Heart right ventricle (tissue), 16 donors: Measurements from ENCODE around the gene CAMK2N2. TPM values are rescaled to one million over a fixed set of nuclear protein-coding genes. Genes with fewer than 3 reads are reported as not detected.

Source experiments
- ATAC-seq, 8 donors: fragments of 200-7000 bp; cut with Tn5 transposase; one replicate each; pipeline ENCODE4 v1.9.1; 2020; ENCODE audit warnings: mild to moderate bottlenecking in 8 of 8, moderate library complexity in 8 of 8, moderate number of reproducible peaks in 1 of 8
- DNase-seq, 2 donors: peaks; one replicate each; pipeline ENCODE4 v3.0.0-alpha.2; 2020
- H3K27ac ChIP-seq, 10 donors: fragments of 200-600 bp; sonication (generic) in 2 of 10; one replicate each; pipeline versions ENCODE4 v1.5.0 to v1.8.0; 2020 to 2022; ENCODE audit warnings: mild to moderate bottlenecking in 3 of 10
- H3K27me3 ChIP-seq, 7 donors: fragments of 200-600 bp; one replicate each; pipeline ENCODE4 v1.8.0; 2021 to 2022; ENCODE audit warnings: mild to moderate bottlenecking in 2 of 7
- H3K36me3 ChIP-seq, 9 donors: fragments of 200-600 bp; sonication (generic) in 1 of 9; one replicate each; pipeline versions ENCODE4 v1.5.0 to v1.8.0; 2020 to 2022; ENCODE audit warnings: mild to moderate bottlenecking in 2 of 9
- H3K4me1 ChIP-seq, 9 donors: fragments of 200-600 bp; sonication (generic) in 1 of 9; one replicate each; pipeline versions ENCODE4 v1.5.0 to v1.8.0; 2020 to 2022; ENCODE audit warnings: mild to moderate bottlenecking in 4 of 9
- H3K4me3 ChIP-seq, 10 donors: fragments of 200-600 bp; sonication (generic) in 2 of 10; one replicate each; pipeline versions ENCODE4 v1.5.0 to v1.8.0; 2020 to 2022; ENCODE audit warnings: mild to moderate bottlenecking in 7 of 10, moderate library complexity in 2 of 10
- H3K9me3 ChIP-seq, 11 donors: fragments of 200-600 bp in 10 of 11; sonication (generic) in 2 of 11; one replicate each; pipeline versions ENCODE4 v1.5.0 to v1.8.0; 2013 to 2022; ENCODE audit warnings: mild to moderate bottlenecking in 2 of 11, control low read depth in 1 of 11, moderate library complexity in 1 of 11
- WGBS, 2 donors: extraction: QIAGEN DNeasy Blood & Tissue Kit; methylation state at CpG; one replicate each; pipeline ENCODE4 v1.1.7; 2013; ENCODE audit warnings: inconsistent platforms in 1 of 2; 5-methylcytosine and 5-hydroxymethylcytosine counted together
- intact Hi-C, 10 donors: fragments of 100-400 bp; cut with DNase I; formaldehyde crosslinking; loops; one replicate each; pipeline versions ENCODE4 v1.11.1 to v1.14.2; 2022
- polyA plus RNA-seq, 2 donors: library from polyadenylated mRNA; stranded (reverse); fragments of 200-250 nt; gene quantifications; one replicate each; pipeline ENCODE4 v1.2.3, GENCODE V29; 2013
- total RNA-seq, 10 donors: library from RNA; stranded (reverse); fragmentation: NEBNext Ultra II Directional in 3 of 10; extraction: Animal tissue kit (Norgen Biotek cat#: 25700) in 3 of 10; gene quantifications; one replicate each; pipeline versions ENCODE4 v1.2.1 to v1.2.4, GENCODE V29; 2021 to 2023
- TF ChIP-seq, protein P1 (sequence below), 9 donors: fragments of 200-600 bp; sonication (generic) in 2 of 9; IDR thresholded peaks; one replicate each; pipeline versions ENCODE4 v1.5.0 to v1.8.0; 2021 to 2022; ENCODE audit warnings: antibody characterized with exemption in 9 of 9, mild to moderate bottlenecking in 5 of 9, moderate library complexity in 1 of 9
- donor health status: Arrhythmogenic right ventricular cardiomyopathy.
- donor health status: ischemic (EF 13 %, LVEDD 7.1; RV severe dilation, severe dysfunction).
- donor health status: healthy with polysubstance abuse.
- donor health status: DM: no; HTN: yes; CAD: no.
- donor health status: DM: no; HTN: no; CAD: no.
- donor health status: ischemic (EF 25% LVEDD 6.9; RV normal size, moderate dysfunction).
- donor health status: ischemic (EF 25% LVEDD 5.7; RV mildly dilated, moderate dysfunction).
- donor health status: healthy.
- donor health status: DM: yes; HTN: yes; CAD: no.
- donor health status: Ischemic cardiomyopathy.
- donor health status: ischemic (EF 35%, LVEDD 5.7; RV mildly dilated, moderate dysfunction).
- donor health status: nonischemic (EF 11% LVEDD 7.7; RV severe dilation, severe dysfunction).
- donor health status: DM: yes; HTN: yes; CAD: no.
- donor health status: PGD.
- donor health status: ischemic (EF 29% LVEDD 5.4; RV normal size, mild dysfunction).
- donor health status: nonischemic (EF 23%, LVEDD 6.1; RV moderate dilation, normal function).

The CAMK2N2 gene
- total and polyA plus RNA-seq, 12 donors: 0.12 to 0.30 (median 0.23) TPM; not detected in 8

DNA sequence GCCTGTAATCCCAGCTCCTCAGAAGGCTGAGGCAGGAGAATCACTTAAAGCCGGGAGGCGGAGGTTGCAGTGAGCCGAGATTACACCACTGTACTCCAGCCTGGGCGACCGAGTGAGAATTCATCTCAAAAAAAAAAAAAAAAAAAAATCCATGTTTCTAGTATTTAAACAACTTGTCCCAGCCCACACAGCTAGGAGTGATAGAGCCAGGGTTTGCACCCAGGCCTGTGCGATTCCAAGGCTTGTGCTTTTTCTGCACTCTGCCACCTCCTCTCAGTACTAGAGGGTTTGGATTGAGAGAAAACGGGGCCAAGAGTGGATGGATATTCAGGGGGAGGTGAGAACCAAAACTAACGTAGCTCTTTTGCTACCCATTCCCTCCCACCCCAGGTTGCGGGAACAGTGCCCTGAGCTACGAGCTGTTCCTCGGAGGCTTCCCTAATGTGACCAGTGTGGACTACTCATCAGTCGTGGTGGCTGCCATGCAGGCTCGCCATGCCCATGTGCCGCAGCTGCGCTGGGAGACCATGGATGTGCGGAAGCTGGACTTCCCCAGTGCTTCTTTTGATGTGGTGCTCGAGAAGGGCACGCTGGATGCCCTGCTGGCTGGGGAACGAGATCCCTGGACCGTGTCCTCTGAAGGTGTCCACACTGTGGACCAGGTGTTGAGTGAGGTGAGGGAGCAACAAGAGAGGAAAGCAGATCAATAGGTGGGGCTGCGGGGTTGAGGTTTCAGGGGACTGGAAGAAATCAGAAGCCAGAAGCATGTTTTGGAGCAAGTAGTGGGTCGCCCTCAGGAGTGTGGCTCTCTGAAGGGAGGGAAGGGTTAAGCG is 4.1 kb downstream of the CAMK2N2 start:
- TF ChIP-seq, protein P1, sequence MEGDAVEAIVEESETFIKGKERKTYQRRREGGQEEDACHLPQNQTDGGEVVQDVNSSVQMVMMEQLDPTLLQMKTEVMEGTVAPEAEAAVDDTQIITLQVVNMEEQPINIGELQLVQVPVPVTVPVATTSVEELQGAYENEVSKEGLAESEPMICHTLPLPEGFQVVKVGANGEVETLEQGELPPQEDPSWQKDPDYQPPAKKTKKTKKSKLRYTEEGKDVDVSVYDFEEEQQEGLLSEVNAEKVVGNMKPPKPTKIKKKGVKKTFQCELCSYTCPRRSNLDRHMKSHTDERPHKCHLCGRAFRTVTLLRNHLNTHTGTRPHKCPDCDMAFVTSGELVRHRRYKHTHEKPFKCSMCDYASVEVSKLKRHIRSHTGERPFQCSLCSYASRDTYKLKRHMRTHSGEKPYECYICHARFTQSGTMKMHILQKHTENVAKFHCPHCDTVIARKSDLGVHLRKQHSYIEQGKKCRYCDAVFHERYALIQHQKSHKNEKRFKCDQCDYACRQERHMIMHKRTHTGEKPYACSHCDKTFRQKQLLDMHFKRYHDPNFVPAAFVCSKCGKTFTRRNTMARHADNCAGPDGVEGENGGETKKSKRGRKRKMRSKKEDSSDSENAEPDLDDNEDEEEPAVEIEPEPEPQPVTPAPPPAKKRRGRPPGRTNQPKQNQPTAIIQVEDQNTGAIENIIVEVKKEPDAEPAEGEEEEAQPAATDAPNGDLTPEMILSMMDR (IDR thresholded peaks at IDR 0.05): no peak
- H3K4me1 ChIP-seq: peaks cover 7 to 25% (median 20%) of the 10 kb centered on the region in 9 donors
- intact Hi-C loops: no loop called here
- WGBS, 2 donors: 87 to 93% methylated on average over 23 of the region's 23 CpGs
- no peaks in the 10 kb centered on the region for H3K9me3 ChIP-seq
- no peak overlapping the region for H3K4me3 ChIP-seq
- H3K27ac ChIP-seq: no peak overlapping the region
- DNase-seq (no peak), ATAC-seq (no peak)
- H3K36me3 ChIP-seq: no peaks in the 10 kb centered on the region
- H3K27me3 ChIP-seq: peaks cover 6 to 38% (median 33%) of the 10 kb centered on the region in 7 donors

DNA sequence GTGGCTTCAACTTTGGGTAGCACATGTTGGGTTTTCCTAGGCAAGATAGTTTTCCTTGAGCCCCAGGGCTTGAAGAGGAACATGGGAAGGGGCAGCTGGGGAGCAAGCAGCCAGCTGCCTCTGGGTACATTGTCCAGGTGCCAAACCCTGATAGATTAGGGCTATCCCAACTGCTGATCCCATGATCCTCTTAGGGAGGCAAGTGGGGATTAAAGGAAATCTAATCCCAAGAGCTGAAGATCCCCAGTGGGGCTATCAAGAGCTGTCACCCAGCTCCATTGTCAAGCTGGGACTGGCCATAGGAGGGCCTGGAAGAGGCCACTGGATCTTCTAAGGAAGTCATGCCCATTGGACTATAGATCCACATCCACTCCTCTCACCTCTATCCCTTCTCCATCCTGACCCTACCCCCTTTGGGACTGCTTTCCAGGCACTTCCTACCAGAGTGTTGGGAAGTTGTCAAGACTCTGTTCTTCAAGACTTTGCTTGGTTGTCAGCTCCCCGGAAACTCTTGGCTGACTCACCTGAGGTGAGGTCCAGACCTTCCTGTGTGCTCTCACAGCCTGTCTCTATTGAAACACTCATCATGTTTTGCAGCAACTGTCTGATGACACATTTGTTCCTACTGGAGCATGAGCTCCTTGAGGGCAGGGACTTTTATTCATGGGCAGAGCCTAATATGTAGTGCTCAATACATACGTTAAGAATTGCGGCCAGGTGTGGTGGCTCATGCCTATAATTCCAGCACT is 5.9 kb downstream of the CAMK2N2 start:
- ATAC-seq: no peak
- Histone ChIP-seq H3K36me3 (no peaks in the 10 kb centered on the region), H3K9me3 (no peaks in the 10 kb centered on the region), H3K4me1 (peaks cover 0 to 11% (median 7%) of the 10 kb centered on the region in 9 donors), H3K27ac (no peak overlapping the region), H3K4me3 (no peak overlapping the region), H3K27me3 (peaks cover 0 to 21% (median 18%) of the 10 kb centered on the region in 7 donors)
- WGBS, 2 donors: 91 to 93% methylated on average over 3 of the region's 3 CpGs
- no peak for DNase-seq
- intact Hi-C loops: no loop called here
- TF ChIP-seq, protein P1 (IDR thresholded peaks at IDR 0.05): no peak

DNA sequence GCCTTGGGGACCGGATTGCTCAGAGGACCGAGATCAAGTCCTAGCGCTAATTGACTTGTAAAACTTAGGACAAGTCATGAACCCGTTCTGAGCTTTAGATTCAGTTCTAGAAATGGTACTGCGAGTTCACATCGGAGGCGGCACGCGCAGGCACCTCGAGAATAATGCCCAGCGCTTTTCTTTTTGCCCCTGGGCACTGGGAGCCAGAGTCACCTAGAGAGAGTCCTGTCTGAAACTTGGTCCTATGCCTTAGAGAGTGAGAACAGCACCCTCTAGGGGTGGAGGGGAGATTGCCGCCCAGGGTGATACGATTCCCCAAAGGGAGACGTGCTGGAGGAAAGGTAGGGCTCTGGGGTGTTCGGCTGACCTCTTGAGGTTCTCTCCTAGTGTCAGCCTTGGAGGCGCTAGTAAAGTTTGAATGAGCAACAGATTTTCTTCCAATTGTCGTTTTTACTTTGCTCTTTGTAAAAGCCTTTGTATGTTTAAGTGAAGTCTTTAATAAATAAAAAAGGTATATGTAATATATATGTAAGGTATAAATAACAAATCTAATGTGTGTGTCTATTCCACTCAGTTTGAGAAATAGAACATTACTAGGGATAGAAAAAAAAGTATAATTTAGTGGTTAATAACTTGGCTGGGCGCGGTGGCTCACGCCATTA is 11.1 kb downstream of the CAMK2N2 start:
- intact Hi-C loops: loop anchor here in 3 of 10 donors (5.0 kb wide), 3 partner anchors 113 to 353 kb away; partner anchors contain the start of genes ABCC5 (in 1 of the 3) and EIF2B5 (in 1 of the 3)

More for the DNA sequence above, 11.1 kb downstream of the CAMK2N2 start:
- H3K9me3 ChIP-seq: no peaks in the 10 kb centered on the region
- DNase-seq (peak; percentile 80 to 85), ATAC-seq (peak; percentile 71 to 90 (median 85))
- H3K27ac ChIP-seq: peak overlapping the region in 9 of 10 donors; percentile 77 to 94 (median 83)
- peak overlapping the region; percentile 63 to 92 (median 82) for H3K4me3 ChIP-seq
- peaks cover 0 to 7% (median 3%) of the 10 kb centered on the region in 9 donors for H3K36me3 ChIP-seq
- no peaks in the 10 kb centered on the region for H3K27me3 ChIP-seq
- TF ChIP-seq, protein P1 (IDR thresholded peaks at IDR 0.05): peak; percentile 86 to 97 (median 93)
- H3K4me1 ChIP-seq: peaks cover 0 to 23% (median 18%) of the 10 kb centered on the region in 9 donors
- WGBS, 2 donors: 13 to 14% methylated on average over 20 of the region's 20 CpGs
